T-helper 1 cell (primary cell): ENCODE data around the gene PTCHD1.

ENCODE experiments used
- DNase-seq, 5 donors: peaks; one replicate each; pipeline ENCODE4 v3.0.0-alpha.2; 2012 to 2020
- total RNA-seq, 4 donors: gene quantifications; one replicate each; lab custom pipeline; 2026; lab: John Stamatoyannopoulos, UW

Gene PTCHD1
- 0 reads per million in 4 donors for total RNA-seq

DNA sequence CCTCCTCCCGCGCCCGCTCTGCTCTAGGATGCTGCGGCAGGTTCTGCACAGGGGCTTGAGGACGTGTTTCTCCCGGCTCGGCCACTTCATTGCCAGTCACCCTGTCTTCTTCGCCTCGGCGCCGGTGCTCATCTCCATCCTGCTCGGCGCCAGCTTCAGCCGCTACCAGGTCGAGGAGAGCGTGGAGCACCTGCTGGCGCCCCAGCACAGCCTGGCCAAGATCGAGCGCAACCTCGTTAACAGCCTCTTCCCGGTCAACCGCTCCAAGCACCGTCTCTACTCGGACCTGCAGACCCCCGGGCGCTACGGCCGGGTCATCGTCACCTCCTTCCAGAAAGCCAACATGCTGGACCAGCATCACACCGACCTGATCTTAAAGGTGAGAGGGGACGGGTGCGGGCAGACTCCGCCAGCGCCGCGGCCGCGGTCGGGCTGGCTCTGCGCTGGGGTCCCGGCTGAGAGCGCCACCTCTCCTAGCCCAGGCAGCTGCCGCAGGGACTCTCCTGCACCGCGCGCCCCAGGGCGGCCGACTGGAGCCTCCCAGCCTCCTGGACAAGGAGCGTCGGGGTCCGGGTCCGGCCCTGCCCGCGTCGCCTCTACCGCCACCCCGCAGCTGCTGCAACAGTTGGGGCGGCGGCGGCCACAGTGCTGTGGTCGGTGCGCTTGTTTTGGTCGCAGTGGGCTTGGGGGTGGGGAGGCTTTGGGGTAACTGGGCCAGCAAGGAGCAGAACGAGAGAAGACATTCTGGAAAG, at the start of gene PTCHD1:
Gene PTCHD1 (plus strand): TSS at position 2 of the 752 bp plus-strand sequence. CDS start 27 bp downstream, at position 29.
- no peak for DNase-seq

DNA sequence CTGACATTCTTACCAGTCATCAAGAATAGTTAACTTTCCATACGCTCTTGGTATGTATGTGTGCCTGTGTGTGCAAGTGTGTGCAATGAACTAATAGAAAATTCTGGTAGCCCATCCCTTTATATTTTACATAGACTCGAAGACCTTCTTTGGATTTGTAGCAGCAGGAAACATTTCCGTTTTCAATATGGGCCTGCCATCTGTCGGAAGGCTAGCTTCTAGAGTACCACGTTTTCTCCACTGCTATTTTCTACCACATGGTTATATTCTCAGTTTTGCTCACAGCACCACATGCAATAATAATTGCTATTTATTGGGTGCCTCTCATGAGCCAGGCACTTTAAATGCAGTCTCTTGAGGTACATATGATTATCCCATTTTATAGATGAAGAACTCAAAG, 47.9 kb upstream of the PTCHD1 start:
- DNase-seq, result no peak

DNA sequence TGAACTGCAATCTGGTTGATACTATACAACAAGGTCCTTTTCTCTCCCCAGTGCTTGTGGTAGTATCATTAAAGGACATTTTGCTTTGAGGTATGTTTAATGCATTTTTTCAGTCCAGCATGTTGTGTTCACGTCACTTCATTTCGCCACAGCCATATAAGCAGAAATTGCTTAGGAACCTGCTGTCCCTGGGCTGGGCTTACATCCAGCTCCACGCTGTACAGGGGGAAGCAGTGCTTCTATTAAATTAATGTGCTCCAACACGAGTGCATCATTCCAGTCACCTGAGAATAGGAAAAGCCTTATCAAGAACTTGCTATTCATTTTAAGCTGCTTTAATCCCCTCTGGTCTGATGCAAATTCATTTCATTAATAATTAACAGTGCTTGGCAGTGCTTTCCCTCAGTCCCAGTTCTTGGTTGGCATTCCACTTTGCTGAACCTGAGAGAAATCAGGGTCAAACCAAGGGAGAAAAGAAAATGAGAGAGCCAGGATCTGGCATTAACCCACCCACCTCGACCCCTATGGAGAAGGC, 47.4 kb upstream of the PTCHD1 start:
- DNase-seq, result no peak

DNA sequence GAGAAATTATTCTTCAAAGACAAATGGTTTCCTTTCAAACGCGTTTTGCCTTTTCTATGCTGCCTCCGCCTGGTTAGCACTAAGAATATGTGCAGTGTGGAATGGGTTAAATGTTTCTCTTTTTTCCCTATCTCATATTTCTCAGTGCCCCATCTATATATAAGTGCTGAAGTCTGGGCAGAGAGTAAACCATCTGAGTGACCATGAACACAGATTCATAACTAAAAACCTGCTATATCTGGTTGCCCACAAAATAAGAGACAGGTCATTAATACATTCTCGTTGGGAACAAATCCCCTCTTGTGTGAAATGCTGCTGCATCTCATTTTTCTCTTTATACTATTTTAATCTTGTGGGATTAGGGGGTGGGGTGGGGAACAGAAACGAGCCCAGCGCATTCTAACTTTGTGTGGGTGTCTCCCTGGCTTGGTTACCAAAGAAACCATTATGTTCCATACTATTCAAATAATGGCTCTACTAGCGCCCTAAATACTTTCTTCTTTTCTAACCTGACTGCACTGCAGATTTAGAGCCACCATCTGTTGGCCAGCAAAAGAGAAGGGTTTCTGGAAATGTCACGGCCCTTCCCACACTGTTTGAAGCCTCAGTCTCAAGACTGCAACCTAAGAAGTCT, 42.2 kb upstream of the PTCHD1 start:
- DNase-seq, result no peak

DNA sequence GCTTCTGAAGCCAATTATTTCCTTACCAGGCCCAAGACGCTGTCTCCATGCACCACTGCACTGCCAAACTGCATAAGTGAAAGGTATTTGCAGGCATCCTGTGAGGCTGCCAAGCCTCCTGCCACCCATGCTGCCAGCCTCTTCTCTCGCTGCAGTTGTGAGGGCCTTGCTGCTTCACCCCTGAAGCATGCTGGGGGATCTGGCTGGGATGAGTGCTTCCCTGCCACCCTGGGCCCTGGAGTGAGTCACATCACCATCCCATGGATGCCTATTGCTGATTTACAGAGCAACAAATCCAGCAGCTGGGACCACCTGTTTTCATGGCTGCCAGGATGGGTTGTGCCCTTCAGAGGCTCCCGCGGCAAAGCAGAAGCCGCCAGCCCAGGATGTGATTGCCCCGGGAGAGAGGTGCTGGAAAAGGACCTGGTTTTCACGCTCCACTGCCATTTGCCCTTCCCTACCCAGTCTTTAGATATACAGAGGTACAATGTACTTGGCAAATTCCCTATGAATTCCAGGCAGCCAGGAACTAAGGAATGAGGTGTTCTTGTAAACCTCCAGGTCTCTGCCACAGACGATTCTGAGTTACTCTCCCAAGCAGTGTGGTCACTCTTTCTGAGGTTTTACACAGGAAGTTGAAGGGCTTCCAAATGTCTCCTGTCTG, 41.5 kb upstream of the PTCHD1 start:
- no peak for DNase-seq

DNA sequence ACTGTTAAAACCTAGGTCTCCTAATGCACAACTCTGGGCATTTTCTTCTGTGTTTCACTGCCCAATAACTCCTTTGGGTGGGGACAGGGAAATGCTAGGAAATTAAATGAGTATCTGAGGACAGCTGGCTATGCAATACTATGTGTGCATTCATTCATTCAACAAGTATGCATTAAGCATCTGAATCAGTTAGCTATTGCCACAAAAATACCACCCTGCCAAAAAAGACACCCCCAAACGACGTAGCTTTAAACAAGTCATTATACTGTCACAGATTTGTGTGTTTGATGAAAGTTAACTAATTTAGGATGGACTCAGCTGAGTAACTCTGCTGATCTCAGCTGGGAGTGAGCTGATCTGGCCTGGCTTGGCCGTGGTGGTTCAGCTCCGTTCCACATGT, 29.8 kb upstream of the PTCHD1 start:
- DNase-seq, result no peak

DNA sequence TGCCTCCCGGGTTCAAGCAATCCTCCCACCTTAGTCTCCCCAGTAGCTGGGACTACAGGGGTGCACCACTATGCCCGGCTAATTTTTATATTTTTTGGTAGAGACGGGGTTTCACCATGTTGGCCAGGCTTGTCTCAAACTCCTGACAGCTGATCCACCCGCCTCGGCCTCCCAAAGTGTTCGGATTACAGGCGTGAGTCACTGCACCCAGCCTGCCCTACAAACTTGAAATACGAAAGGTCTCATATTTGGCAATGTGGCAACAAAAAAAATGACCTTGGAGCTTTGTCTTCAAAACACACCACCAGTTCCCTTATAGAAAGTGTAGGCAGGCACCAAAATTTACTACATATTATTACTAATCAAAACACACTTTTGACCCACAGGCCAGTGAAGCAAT, 22.9 kb upstream of the PTCHD1 start:
- no peak for DNase-seq

DNA sequence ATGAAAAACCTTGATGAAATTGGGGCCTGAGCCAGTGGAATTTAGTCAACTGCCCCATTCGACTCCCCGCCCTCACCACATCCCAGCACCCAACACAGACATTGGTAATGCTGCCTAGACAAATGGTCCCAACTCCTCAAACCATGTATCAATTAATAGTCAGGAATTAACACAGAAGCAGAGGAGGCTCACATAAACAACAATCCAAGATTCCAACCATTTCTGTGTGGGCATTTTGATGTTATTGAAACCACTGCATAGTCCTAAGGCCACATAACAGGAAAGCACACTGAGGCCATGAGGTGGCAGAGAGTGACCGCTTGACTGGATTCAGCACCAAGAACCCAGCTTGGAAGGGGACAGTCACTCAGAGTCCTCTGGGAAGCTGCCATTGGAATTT, 22.5 kb upstream of the PTCHD1 start:
- no peak for DNase-seq

DNA sequence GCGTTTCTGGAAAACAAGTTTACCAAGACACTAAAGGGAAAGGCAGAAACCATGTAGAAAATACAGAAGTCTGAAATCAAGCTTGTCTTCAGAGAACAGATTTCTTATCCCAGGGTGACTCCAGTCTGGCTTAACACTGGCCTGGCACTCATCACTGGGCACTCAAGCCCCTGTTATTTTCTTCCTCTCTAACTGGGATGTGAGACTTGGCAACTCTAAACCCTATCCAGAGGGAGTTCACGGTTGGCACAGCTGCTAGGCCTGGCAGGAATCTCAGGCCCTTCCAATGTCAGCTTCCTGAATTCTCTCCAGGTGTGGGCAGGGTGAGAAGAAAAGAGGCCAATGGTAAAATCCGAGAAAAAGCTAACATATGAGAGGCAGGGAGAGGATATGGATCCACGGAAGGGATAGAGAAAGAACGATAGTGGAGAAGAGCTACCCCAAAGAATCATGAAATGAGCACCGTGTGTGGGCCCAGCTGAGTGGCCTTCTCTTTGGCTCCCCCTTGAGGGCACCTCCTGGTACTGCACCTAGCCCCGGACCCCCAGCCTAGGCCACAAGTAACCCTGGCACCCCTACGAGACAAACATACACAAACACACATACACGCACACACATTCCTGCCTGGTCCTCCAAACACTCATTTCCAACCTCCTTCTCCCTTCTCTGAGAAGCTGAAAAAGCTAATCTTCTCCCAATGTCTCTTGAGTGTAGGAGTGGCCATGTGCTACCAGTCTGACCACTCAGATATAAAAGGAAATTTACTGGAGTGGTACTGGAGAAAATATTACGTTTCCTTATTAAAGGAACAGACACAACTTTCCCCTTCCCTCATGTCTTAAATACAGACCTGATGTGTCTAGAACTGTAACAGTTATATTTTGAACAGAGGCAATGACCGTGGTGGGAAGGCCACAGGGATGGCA, 16.6 kb upstream of the PTCHD1 start:
- DNase-seq, result peak in 1 of 5 donors; percentile 12

DNA sequence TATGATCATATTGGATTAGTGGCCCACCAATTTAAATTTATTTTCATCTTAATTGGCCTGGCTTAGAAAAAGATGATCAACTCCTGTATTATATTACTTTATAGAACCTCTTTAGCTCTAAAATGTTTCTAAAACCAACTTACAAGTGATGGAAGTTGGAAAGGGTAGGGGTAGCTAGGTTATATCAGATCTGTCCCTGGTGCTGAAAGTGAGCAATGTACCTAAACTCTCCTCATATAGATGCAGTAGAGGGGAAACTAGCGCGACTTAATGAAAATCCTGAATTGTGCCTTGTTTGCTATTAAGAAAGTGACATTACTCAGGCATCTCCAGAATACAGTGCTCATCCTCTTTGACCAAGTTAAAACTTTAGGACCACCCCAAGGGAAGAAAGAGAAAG, 7.5 kb upstream of the PTCHD1 start:
- no peak for DNase-seq

DNA sequence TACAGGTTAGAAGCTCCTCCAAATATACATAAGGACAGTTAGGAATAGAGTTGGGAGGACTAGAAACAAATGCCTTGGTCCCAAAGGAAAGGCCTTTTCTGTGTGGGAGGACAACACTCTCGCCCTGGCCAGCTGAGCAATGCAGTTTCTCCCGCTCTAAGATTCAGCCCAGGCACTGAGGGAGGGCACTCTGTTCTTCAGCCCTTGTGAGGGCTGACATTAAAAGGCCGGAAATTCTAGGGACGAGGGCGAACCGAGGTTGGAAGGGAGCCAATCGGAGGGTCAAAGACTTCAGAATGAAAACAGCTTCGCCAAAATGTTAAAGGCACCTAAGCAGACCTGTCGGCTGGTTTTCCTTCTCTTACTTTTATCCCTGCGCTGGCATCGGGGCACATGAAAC, 2.9 kb upstream of the PTCHD1 start:
- DNase-seq, result no peak

DNA sequence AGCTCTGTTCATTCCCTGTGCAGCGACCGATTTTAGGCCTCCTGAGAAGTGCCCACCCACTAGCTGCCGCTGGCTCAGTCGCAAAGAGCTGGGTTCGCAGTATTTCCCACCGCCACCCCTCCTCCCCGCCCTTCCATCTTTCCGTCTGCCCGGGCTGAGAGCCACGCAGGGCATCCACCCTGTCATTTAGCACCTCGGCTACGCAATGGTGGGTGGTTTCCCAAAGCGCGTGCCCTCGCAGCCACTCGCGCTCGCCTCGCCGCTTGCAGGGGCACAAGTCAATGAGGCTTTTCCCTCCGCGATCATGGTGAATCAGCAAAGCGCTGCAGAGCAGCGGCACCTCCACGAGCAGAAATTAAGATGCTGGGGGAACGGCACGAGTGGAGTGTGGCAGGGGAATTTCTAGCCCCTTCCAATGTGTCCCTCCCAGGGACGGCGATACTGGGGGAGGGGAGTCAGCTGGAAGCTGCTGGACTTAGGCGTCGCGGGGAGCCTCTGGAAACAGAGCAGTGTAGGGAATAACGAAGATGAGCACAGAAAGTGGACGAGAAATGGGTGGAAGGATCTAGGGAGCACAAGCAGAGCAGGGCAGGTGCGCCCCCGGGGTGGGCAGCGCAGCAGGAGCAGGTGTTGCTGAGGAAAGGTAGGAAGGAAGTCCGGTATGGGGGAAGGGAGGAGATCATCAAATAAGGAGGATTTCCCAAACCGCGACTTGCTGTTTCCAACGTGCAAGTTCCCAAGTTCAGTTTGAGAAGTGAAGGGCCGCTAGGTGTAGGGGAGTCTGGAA, 2.4 kb upstream of the PTCHD1 start:
- DNase-seq, result no peak

DNA sequence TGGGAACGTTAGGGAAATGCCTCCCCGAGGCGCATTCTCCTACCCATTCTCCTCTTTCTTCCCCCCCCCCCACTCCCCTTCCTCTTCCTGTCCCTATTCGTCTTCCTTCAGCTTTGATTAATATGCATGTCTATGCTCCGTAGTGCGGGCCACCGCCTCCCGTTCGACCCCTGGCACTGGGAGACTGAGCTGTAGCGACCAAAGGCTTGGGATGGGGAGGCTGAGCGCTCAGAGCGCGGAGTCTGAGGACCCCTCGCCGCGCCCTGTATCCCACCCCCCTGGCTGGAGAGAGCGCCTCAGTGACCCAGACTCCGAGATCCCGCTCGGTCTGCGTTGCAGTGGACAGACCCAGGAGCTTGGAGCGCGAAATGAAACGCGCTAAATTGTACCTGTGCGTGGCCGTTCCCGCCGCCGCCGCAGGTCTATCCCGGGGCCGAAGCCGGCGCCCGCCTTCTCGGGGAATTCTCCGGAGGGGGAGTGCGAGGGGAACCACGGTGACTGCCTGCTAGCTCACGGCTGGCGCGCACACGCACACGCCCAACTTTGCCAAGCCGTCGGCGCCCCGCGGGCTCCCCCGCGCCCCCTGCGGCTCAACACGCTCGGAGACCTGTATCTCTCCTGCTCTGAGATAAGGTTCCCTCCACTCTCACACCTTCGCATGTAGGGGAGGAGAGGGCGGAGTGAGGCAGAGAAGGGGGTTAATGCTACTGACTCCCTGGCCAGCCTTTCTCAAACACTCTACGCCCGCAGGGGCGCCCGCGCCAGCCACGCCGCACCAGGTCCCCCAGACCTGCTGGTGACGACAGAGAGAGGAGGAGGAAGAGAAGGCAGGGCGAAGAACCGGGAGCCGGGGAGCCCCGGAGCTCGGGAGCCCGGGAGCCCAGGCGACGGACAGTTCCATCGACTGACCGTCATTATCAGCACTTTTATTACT, 1.5 kb upstream of the PTCHD1 start:
- no peak for DNase-seq

DNA sequence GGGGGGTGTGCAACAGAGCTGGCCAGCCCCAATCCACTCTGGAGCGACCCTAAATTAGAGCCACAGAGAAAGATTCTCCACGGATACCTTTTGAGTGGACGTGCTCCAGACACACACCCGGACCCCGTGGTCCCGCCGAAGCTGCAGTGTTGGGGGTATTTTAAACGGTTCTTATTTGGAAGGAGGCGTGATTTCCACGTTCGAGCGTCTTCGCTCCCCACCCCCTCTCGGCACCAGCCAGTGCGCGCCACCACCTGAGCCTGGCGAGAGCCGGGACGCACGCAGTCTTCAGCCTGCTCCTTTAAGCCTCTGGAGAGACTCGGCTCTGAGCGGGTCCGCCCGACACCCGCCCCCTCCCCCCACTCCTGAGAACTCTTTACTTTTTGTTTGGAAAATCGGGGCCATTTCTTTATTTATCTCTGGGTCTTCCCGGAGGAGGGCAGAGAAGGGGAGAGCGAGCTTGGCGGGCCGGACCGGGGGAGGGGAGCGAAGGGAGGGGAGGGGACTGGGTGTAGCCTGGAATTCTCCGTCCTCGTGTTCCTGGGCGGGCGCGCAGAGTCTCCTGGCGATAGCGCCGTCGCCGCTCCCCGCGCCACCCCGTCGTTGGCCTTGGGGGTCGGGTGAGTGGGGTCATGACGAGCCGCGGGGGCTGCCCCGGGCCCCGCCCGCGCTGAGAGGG, 668 bp upstream of the PTCHD1 start:
- DNase-seq, result no peak

DNA sequence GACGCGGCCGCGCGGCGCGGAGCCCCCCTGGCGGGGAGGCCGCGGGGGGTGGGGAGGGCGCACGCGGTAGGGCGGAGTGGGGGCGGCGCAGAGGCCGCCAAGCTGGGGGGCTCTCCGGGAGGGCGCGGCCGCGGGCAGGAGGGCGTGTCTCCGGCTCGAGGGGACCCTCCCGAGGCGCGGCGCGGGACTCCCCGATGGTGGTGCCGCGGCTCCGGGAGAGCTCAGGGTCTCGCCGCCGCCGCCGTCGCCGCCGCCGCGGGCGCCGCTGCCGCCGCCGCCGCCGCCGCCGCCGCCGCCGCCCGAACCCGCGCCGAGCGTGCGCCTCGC, 165 bp upstream of the PTCHD1 start:
- no peak for DNase-seq

DNA sequence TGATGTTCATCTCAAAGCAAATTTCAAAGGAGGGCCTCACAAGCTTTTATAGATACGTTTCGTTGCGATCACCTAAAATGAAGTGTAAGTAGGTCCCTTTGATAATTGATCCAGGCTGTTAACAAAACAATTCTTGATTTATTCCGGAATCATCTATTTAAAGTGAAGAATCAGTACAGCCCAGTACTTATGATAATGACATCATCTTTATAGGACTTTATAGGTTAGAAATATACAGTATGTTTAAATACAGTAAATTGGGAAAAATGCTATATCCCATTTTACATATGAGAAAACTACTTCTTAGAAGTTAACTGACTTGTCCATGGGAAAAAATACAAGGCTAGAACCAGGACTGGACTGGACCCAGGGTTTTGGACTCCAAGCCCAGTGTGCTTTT, 3.7 kb downstream of the PTCHD1 start:
- DNase-seq, result no peak

DNA sequence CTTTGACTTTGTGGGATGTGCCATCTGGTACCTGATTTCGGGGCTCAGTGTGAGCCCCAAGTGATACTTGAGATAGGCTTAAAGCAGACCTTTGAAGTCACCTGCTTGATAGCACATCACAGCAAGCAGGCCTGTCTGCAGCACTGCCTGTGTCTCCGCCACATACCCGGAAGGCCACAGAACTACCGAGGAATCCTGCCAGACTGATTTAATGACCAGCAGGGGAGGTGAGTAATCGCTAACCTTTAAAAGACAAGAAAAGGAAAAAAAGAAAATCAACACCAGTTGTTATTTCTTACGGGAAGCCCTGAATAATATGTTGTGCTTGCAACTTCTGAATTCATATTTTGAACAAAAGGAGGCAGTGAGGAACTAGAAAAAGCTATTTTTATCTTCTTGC, 6.8 kb downstream of the PTCHD1 start:
- DNase-seq, result no peak

DNA sequence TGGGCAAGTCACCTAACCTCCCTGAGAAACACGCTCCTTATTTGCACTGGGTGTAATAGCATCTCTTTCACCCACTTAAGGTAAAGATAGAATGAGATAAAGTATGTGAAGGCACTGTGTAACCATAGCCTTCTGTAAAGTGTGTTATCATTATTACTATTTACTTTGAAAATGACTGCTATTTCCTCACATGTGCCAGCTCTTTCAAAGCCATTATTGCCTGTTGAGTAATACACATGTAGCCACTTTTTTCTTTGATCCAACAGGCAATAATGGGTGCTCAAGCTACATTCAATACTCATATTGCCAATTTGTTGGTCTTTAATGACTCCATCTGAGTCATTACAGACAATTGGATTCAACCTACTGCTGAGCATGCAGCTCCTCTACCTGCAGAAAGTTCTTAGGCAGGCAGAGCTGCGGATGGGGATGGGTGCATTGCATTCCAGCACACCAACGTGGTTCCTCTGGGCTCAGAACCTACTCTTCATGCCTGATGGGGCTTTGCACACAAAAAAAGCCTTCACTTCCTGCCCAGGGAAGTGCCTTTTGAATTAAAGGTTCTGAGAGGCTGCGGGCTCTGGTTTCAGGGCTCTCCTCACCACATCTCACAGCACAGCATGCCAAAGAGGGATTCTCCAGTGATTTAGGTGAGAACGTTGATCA, 9.7 kb downstream of the PTCHD1 start:
- DNase-seq, result no peak

DNA sequence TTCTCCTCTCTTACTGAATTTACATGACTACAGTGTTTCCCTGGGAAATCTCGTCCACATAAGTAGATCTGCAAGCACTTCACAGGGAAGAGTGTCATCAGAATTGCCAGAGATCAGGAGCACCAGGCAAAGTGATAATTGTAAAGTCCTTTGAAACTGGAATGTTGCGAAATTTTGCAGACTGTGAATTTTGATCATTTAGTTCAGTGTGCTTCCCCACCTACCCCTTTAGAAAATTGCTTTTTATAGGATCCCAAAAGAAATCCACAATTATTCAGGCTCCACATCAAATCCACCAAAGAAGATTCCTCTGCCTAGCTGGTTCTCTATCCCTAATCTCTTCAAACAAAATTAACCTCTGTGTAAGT, 10.2 kb downstream of the PTCHD1 start:
- no peak for DNase-seq

DNA sequence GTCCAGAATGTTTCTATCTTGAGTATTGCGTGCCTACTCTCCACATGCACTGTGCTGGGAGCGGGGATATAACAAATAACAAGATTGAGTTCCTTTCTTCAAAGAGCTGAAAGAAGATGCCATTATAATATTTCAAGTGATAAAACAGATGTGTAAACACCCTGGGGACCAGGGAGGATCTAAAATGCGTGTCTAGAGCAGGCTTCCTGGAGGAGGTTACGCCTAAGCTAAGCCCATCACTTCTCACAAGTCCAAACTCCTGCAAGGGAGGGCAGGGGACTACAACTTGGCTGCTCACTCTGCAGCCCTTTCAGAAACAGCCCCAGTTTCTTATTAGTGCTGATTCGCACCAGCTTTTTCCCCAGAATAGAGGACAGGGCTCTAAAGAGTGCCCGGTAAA, 21.5 kb downstream of the PTCHD1 start:
- DNase-seq, result no peak
